H1 (cell line): ENCODE data around the gene MROH2A. TPM values are rescaled to one million over a fixed set of nuclear protein-coding genes. Genes with fewer than 3 reads are reported as not detected.

ENCODE experiments used
- CTCF ChIA-PET: fragments of 300-600 bp; sonication (Branson Sonifier 250); formaldehyde crosslinking; loops from one replicate; lab custom pipeline; 2021; ENCODE audit not compliant: partially characterized antibody; lab: Charles Lee
- POLR2A ChIA-PET: fragments of 300-600 bp; sonication (Branson Sonifier 250); formaldehyde crosslinking; loops from one replicate; lab custom pipeline; 2021; ENCODE audit warnings: inconsistent platforms; ENCODE audit not compliant: partially characterized antibody; lab: Charles Lee
- DNase-seq, 2 experiments: peaks; one replicate each; pipeline versions ENCODE4 v3.0.0 to v3.0.0-alpha.2; 2010 to 2022; ENCODE audit warnings: low spot score in 2 of 2, low read depth in 1 of 2, mixed read lengths in 1 of 2
- FAIRE-seq: peaks from 2 replicates; lab custom pipeline; 2011; peaks lifted over from hg19 to GRCh38; lab: Jason Lieb, UNC
- H2AFZ ChIP-seq: 2 replicates; pipeline ENCODE4 v1.8.1; 2012; ENCODE audit warnings: low read length, inconsistent platforms
- H2AK5ac ChIP-seq: 2 replicates; pipeline ENCODE4 v1.6.1; 2013; ENCODE audit warnings: low read depth, low read length
- H2BK120ac ChIP-seq: replicated peaks from 2 replicates; pipeline ENCODE3; 2013; ENCODE audit warnings: low read depth, low read length, inconsistent platforms
- H2BK12ac ChIP-seq: 2 replicates; pipeline ENCODE4 v1.6.1; 2013; ENCODE audit warnings: low read depth, low read length
- H2BK15ac ChIP-seq: 2 replicates; pipeline ENCODE4 v1.6.1; 2013; ENCODE audit warnings: low read length
- H2BK20ac ChIP-seq: 2 replicates; pipeline ENCODE4 v1.6.1; 2013; ENCODE audit warnings: low read length
- H2BK5ac ChIP-seq: 2 replicates; pipeline ENCODE4 v1.6.1; 2013; ENCODE audit warnings: low read depth, low read length
- H3K14ac ChIP-seq: 2 replicates; pipeline ENCODE4 v1.6.1; 2013; ENCODE audit warnings: inconsistent platforms; ENCODE audit not compliant: insufficient read length
- H3K18ac ChIP-seq: 2 replicates; pipeline ENCODE4 v1.6.1; 2013; ENCODE audit warnings: low read length; ENCODE audit errors: extremely low read depth
- H3K23ac ChIP-seq: 2 replicates; pipeline ENCODE4 v1.6.1; 2013; ENCODE audit warnings: inconsistent platforms; ENCODE audit not compliant: insufficient read length
- H3K23me2 ChIP-seq: 2 replicates; pipeline ENCODE4 v1.6.1; 2013; ENCODE audit warnings: low read depth, low read length
- H3K27ac ChIP-seq: 2 replicates; pipeline ENCODE4 v1.6.1; 2011; ENCODE audit warnings: low read depth, low read length, inconsistent platforms
- H3K27me3 ChIP-seq, 4 experiments: replicated peaks in 1 of 4; 1 replicate in 1 of 4; 2 replicates in 3 of 4; pipeline versions ENCODE4 v1.6.1 to v1.8.1; 2011 to 2013; ENCODE audit warnings: low read length in 3 of 4, mild to moderate bottlenecking in 3 of 4, inconsistent platforms in 2 of 4, mixed read lengths in 2 of 4, moderate library complexity in 1 of 4; ENCODE audit not compliant: control insufficient read depth in 3 of 4, insufficient read depth in 3 of 4; ENCODE audit errors: extremely low read depth in 1 of 4
- H3K36me3 ChIP-seq, 4 experiments: 2 replicates each; pipeline versions ENCODE4 v1.6.1 to v1.8.1; 2011 to 2013; ENCODE audit warnings: mild to moderate bottlenecking in 4 of 4, low read length in 3 of 4, moderate library complexity in 2 of 4, control low read depth in 1 of 4, inconsistent platforms in 1 of 4; ENCODE audit not compliant: insufficient read depth in 4 of 4, control insufficient read depth in 2 of 4
- H3K4ac ChIP-seq: replicated peaks from 2 replicates; pipeline ENCODE3; 2013; ENCODE audit warnings: low read length, low read depth, mixed read lengths, inconsistent platforms; ENCODE audit not compliant: insufficient read length
- H3K4me1 ChIP-seq, 4 experiments: replicated peaks in 1 of 4; 1 replicate in 1 of 4; 2 replicates in 3 of 4; pipeline versions ENCODE4 v1.6.1 to v1.8.1; 2011 to 2013; ENCODE audit warnings: low read length in 3 of 4, inconsistent platforms in 2 of 4, mixed read lengths in 1 of 4; ENCODE audit not compliant: insufficient read depth in 4 of 4, control insufficient read depth in 3 of 4
- H3K4me2 ChIP-seq, 2 experiments: 2 replicates each; pipeline versions ENCODE4 v1.6.1 to v1.8.1; 2011 to 2013; ENCODE audit warnings: low read depth in 2 of 2, low read length in 2 of 2, control low read depth in 1 of 2, inconsistent platforms in 1 of 2, mild to moderate bottlenecking in 1 of 2; ENCODE audit not compliant: insufficient read depth in 1 of 2
- H3K4me3 ChIP-seq, 4 experiments: fragments of 200-600, 300-600 bp in 1 of 4; sonication (generic), shearing (Covaris generic), sonication (Bioruptor Twin) in 1 of 4; 2 replicates each; pipeline versions ENCODE4 v1.5.1 to v1.8.1; 2011 to 2016; ENCODE audit warnings: low read length in 4 of 4, low read depth in 3 of 4, control low read depth in 2 of 4, inconsistent platforms in 2 of 4, mild to moderate bottlenecking in 2 of 4, mixed read lengths in 1 of 4, moderate library complexity in 1 of 4; ENCODE audit not compliant: insufficient read depth in 2 of 4; ENCODE audit errors: extremely low read depth in 1 of 4
- H3K56ac ChIP-seq: replicated peaks from 2 replicates; pipeline ENCODE3; 2013; ENCODE audit warnings: low read depth, mild to moderate bottlenecking, mixed read lengths, low read length, inconsistent platforms; ENCODE audit not compliant: insufficient read length
- H3K79me1 ChIP-seq: 2 replicates; pipeline ENCODE4 v1.6.1; 2013; ENCODE audit warnings: low read depth, low read length, control low read depth
- H3K79me2 ChIP-seq, 2 experiments: 2 replicates each; pipeline versions ENCODE4 v1.6.1 to v1.8.1; 2012 to 2013; ENCODE audit warnings: low read length in 2 of 2, mild to moderate bottlenecking in 2 of 2, inconsistent platforms in 1 of 2; ENCODE audit not compliant: insufficient read depth in 2 of 2, control insufficient read depth in 1 of 2
- H3K9ac ChIP-seq, 4 experiments: replicated peaks in 1 of 4; 1 replicate in 1 of 4; 2 replicates in 3 of 4; pipeline versions ENCODE4 v1.6.1 to v1.8.1; 2011 to 2013; ENCODE audit warnings: low read depth in 3 of 4, low read length in 3 of 4, control low read depth in 2 of 4, mild to moderate bottlenecking in 2 of 4, moderate library complexity in 2 of 4, inconsistent platforms in 1 of 4; ENCODE audit errors: extremely low read depth in 1 of 4
- H3K9me3 ChIP-seq, 2 experiments: 2 replicates each; pipeline versions ENCODE4 v1.6.1 to v1.8.1; 2012 to 2013; ENCODE audit warnings: mild to moderate bottlenecking in 2 of 2, moderate library complexity in 2 of 2, control low read depth in 1 of 2, inconsistent platforms in 1 of 2, low read depth in 1 of 2, low read length in 1 of 2, mixed read lengths in 1 of 2; ENCODE audit not compliant: insufficient read depth in 2 of 2
- H4K20me1 ChIP-seq, 2 experiments: replicated peaks in 1 of 2; 2 replicates each; pipeline versions ENCODE3 to v1.8.1; 2011 to 2013; ENCODE audit warnings: inconsistent platforms in 2 of 2, low read length in 2 of 2, mild to moderate bottlenecking in 1 of 2; ENCODE audit not compliant: insufficient read depth in 2 of 2, control insufficient read depth in 1 of 2
- H4K5ac ChIP-seq: 2 replicates; pipeline ENCODE4 v1.6.1; 2013; ENCODE audit warnings: low read length, low read depth, mixed read lengths, inconsistent platforms; ENCODE audit not compliant: insufficient read length
- H4K8ac ChIP-seq: 2 replicates; pipeline ENCODE4 v1.8.0; 2013; ENCODE audit warnings: mild to moderate bottlenecking, moderate library complexity, low read length, inconsistent platforms; ENCODE audit not compliant: insufficient read depth; ENCODE audit errors: extremely low read depth
- H4K91ac ChIP-seq: replicated peaks from 2 replicates; pipeline ENCODE3; 2013; ENCODE audit warnings: low read length, mixed read lengths, inconsistent platforms; ENCODE audit not compliant: insufficient read length
- CBX5 ChIP-seq: fragments of 300-800, 300-1000 bp; sonication (generic); IDR thresholded peaks from 2 replicates; pipeline ENCODE4 v1.7.1; 2016; ENCODE audit warnings: antibody characterized with exemption, low read length, low read depth
- CBX8 ChIP-seq: fragments of 300-800, 300-1000 bp; sonication (generic); IDR thresholded peaks from 2 replicates; pipeline ENCODE4 v1.7.1; 2016; ENCODE audit warnings: low read depth, low read length, borderline replicate concordance
- CTBP2 ChIP-seq: IDR thresholded peaks from 2 replicates; pipeline ENCODE4 v1.7.0; 2011; ENCODE audit warnings: borderline replicate concordance, mild to moderate bottlenecking, moderate library complexity, mixed read lengths, low read length; ENCODE audit not compliant: insufficient read depth, insufficient read length
- EGR1 ChIP-seq: IDR thresholded peaks from 2 replicates; pipeline ENCODE4 v1.6.1; 2011; ENCODE audit warnings: low read depth, low read length, borderline replicate concordance
- GTF2F1 ChIP-seq: IDR thresholded peaks from 2 replicates; pipeline ENCODE4 v1.6.1; 2012; ENCODE audit warnings: low read depth, low read length, improper control_type of control experiment, borderline replicate concordance
- MAFK ChIP-seq: IDR thresholded peaks from 2 replicates; pipeline ENCODE4 v1.6.1; 2012; ENCODE audit warnings: low read depth, mild to moderate bottlenecking, improper control_type of control experiment, low read length
- NRF1 ChIP-seq: IDR thresholded peaks from 2 replicates; pipeline ENCODE4 v1.6.1; 2011; ENCODE audit warnings: mild to moderate bottlenecking, low read depth, low read length, improper control_type of control experiment
- RFX5 ChIP-seq: IDR thresholded peaks from 2 replicates; pipeline ENCODE4 v1.6.1; 2011; ENCODE audit warnings: low read depth, low read length, improper control_type of control experiment, borderline replicate concordance
- SAP30 ChIP-seq: fragments of 300-600 bp; sonication (generic); IDR thresholded peaks from 2 replicates; pipeline ENCODE4 v1.7.1; 2012; ENCODE audit warnings: low read length, moderate library complexity, mild to moderate bottlenecking, inconsistent platforms; ENCODE audit not compliant: insufficient read depth, insufficient replicate concordance
- SIN3A ChIP-seq, 2 experiments: IDR thresholded peaks in 1 of 2; conservative IDR thresholded peaks in 1 of 2; 2 replicates each; pipeline ENCODE4 v1.6.1; 2011 to 2012; ENCODE audit warnings: low read length in 2 of 2, improper control_type of control experiment in 1 of 2, low read depth in 1 of 2, mild to moderate bottlenecking in 1 of 2
- SUZ12 ChIP-seq: fragments of 200-600 bp; sonication (generic); IDR thresholded peaks from 2 replicates; pipeline ENCODE4 v1.6.1; 2012; ENCODE audit warnings: mild to moderate bottlenecking, inconsistent platforms, low read length, moderate library complexity, mixed read lengths
- WGBS, 2 experiments: shearing (Covaris generic) in 1 of 2; methylation state at CpG; one replicate each; pipeline versions ENCODE4 v1.1.6 to v1.1.7; 2013 to 2015; ENCODE audit warnings: low lambda C conversion rate in 2 of 2, mixed read lengths in 2 of 2, inconsistent platforms in 1 of 2, low coverage in 1 of 2, missing lambda C conversion rate in 1 of 2; ENCODE audit not compliant: insufficient replicate concordance in 2 of 2, insufficient coverage in 1 of 2, insufficient read length in 1 of 2; ENCODE audit errors: extremely low coverage in 1 of 2, missing lambda C conversion rate in 1 of 2; 5-methylcytosine and 5-hydroxymethylcytosine counted together
- polyA plus RNA-seq, 7 experiments: library from polyadenylated mRNA; depleted of rRNA in 3 of 7; stranded (reverse) in 5 of 7; unstranded in 2 of 7; fragments of >200 nt in 5 of 7; fragments of 200-250 nt in 2 of 7; gene quantifications; 1 replicate in 5 of 7; 2 replicates in 1 of 7; 4 replicates in 1 of 7; pipeline versions ENCODE4 v1.2.1 to v1.2.3, GENCODE V29; 2011 to 2013; ENCODE audit warnings: missing spikeins in 2 of 7, mixed read lengths in 2 of 7
- total RNA-seq: library from RNA; stranded (reverse); fragmentation: NEBNext Ultra II Directional; extraction: Animal tissue kit (Norgen Biotek cat#: 25700); gene quantifications from 2 replicates; pipeline ENCODE4 v1.2.1, GENCODE V29; 2021
- TF ChIP-seq, protein P1 (sequence below): IDR thresholded peaks from 2 replicates; pipeline ENCODE4 v1.6.1; 2012; ENCODE audit warnings: inconsistent platforms

The MROH2A gene
- total and polyA plus RNA-seq, 2 of the 8 experiments (the other 6 are each of a cell fraction or from before 2014, with no cell fraction given), result not detected

DNA sequence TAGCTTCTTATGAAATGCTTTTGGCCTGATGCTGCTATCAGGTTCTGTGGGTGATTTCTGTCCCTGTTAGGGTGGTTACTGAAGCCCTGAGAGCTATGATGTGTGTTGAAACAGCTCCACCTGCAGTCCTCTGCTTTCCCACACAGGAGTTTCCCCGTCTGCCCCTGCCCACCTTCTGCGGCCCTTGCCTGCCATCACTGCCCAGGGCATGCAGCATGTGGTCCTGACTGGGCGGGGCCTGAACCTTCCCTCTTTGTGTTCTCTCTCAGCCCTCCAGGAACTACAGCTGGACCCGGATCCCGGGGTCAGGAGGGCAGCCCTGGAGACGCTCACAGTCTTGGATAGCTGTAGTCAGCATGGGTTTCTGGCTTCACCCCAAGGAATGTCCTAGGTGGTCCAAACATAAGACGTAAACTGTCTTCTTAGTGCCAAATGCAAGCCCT lies 54.8 kb downstream of the MROH2A start:
- Histone ChIP-seq H4K8ac (no peak overlapping the region), H3K27me3 (no peaks in the 10 kb centered on the region), H3K14ac (no peak overlapping the region), H4K5ac (no peak overlapping the region), H2BK12ac (no peak overlapping the region), H3K18ac (no peak overlapping the region), H4K20me1 (peaks cover 2 to 8% of the 10 kb centered on the region in 2 experiments), H2AK5ac (no peak overlapping the region), H2BK120ac (no peak overlapping the region), H3K9ac (no peak overlapping the region), H2BK5ac (no peak overlapping the region), H3K56ac (no peak overlapping the region), H4K91ac (no peak overlapping the region), H3K4me2 (no peak overlapping the region), H2BK20ac (no peak overlapping the region), H3K23ac (no peak overlapping the region), H3K4ac (no peak overlapping the region), H3K4me3 (no peak overlapping the region), H3K4me1 (no peaks in the 10 kb centered on the region), H3K36me3 (peaks cover 8 to 33% (median 19%) of the 10 kb centered on the region in 4 experiments; a peak in 7 of 8 replicates), H3K79me2 (peaks cover 0 to 14% of the 10 kb centered on the region in 2 experiments; a peak in 2 of 4 replicates), H3K23me2 (no peaks in the 10 kb centered on the region), H3K27ac (no peak overlapping the region), H3K9me3 (no peaks in the 10 kb centered on the region), H2BK15ac (no peak overlapping the region), H2AFZ (no peak overlapping the region), H3K79me1 (0 out of 2 replicates have a peak, but pooled peaks cover 2% of the 10 kb centered on the region)
- peak; percentile 78 for FAIRE-seq
- DNase-seq, result peak; percentile 38 to 84
- ChIA-PET CTCF (interaction anchor here (0.6 to 5.3 kb wide), 25 partner anchors 8 to 491 kb away, joined by 3 to 35 read pairs (median 4); no protein-coding TSS in a partner anchor), POLR2A (interaction anchor here (1.0 to 1.8 kb wide), 6 partner anchors 11 to 432 kb away, joined by 3 to 8 read pairs (median 3); no protein-coding TSS in a partner anchor)
- 39% methylated on average over 7 of the region's 7 CpGs; no CpG with 5 or more reads in 1 of the 2 experiments for WGBS, 2 experiments
- TF ChIP-seq CBX5, result no peak
- no peak for TF ChIP-seq MAFK
- no peak for TF ChIP-seq CBX8
- TF ChIP-seq, protein P1, sequence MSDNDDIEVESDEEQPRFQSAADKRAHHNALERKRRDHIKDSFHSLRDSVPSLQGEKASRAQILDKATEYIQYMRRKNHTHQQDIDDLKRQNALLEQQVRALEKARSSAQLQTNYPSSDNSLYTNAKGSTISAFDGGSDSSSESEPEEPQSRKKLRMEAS, result peak; percentile 82
- TF ChIP-seq SIN3A (conservative IDR thresholded peaks at IDR 0.05 in 1 of 2, IDR thresholded peaks at IDR 0.05 in 1 of 2; ENCODE audit: low read depth in 1 of 2, low read length in 2 of 2), result peak in 1 of 2 experiments; percentile 66; a peak in 1 of 4 replicates
- no peak for TF ChIP-seq GTF2F1
- no peak for TF ChIP-seq EGR1
- no peak for TF ChIP-seq CTBP2
- TF ChIP-seq NRF1, result no peak
- no peak for TF ChIP-seq SUZ12
- no peak for TF ChIP-seq RFX5
- no peak for TF ChIP-seq SAP30
